ENCODE results near the gene STK11.

Gene STK11

GRCh38 chr19:1253514-1254080 lies 48.0 kb downstream of the STK11 start:
- TF ChIP-seq, protein P1, sequence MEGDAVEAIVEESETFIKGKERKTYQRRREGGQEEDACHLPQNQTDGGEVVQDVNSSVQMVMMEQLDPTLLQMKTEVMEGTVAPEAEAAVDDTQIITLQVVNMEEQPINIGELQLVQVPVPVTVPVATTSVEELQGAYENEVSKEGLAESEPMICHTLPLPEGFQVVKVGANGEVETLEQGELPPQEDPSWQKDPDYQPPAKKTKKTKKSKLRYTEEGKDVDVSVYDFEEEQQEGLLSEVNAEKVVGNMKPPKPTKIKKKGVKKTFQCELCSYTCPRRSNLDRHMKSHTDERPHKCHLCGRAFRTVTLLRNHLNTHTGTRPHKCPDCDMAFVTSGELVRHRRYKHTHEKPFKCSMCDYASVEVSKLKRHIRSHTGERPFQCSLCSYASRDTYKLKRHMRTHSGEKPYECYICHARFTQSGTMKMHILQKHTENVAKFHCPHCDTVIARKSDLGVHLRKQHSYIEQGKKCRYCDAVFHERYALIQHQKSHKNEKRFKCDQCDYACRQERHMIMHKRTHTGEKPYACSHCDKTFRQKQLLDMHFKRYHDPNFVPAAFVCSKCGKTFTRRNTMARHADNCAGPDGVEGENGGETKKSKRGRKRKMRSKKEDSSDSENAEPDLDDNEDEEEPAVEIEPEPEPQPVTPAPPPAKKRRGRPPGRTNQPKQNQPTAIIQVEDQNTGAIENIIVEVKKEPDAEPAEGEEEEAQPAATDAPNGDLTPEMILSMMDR (conservative IDR thresholded peaks at IDR 0.05; ENCODE audit: control insufficient read depth, insufficient read depth, low read depth, low read length) = no peak
- H3K4me3 ChIP-seq (ENCODE audit: control insufficient read depth, low read depth, low read length) = peak overlapping the region; percentile 39
- DNase-seq (ENCODE audit: low read depth) = no peak

- H3K4me3 ChIP-seq (ENCODE audit: control insufficient read depth, low read depth, low read length) = peak overlapping the region; percentile 39
- TF ChIP-seq, protein P1 (conservative IDR thresholded peaks at IDR 0.05; ENCODE audit: control insufficient read depth, insufficient read depth, low read depth, low read length) = no peak
- DNase-seq (ENCODE audit: low read depth) = peak; percentile 56
Observed at GRCh38 chr19:1254081-1254527, 48.5 kb downstream of the STK11 start.

DNA sequence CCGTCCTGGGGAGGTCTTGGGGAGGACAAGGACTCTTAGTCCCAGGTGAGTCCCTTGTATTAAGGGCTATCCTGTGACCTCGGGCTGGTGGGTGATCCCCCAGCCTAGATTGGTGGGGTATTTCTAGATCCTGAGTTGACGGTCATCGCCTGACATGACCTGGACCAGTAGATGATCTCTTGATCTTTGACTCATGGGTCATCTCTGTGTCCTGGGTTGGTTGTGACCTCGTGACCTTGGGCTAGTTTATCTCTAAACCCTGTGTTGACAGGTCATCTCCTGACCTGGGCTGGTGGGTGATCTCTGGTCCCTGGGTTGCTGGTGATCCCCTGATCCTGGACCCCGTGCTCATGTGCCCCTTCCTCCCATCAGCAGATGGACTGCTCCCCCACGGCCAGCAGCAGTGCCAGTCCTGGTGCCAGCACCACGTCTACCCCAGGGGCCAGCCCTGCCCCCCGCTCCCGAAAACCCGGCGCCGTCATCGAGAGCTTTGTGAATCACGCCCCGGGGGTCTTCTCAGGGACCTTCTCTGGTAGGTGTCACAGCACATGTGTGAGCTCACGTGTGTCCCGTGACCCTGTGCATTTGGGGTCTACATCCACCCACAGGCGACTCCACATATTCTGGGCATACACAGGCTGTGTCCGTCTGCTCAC lies 49.1 kb downstream of the STK11 start:
- TF ChIP-seq, protein P1 (conservative IDR thresholded peaks at IDR 0.05; ENCODE audit: control insufficient read depth, insufficient read depth, low read depth, low read length) = no peak
- no peak for DNase-seq (ENCODE audit: low read depth)
- H3K4me3 ChIP-seq (ENCODE audit: control insufficient read depth, low read depth, low read length) = no peak overlapping the region

GRCh38 chr19:1255186-1256161 lies 49.9 kb downstream of the STK11 start:
- no peak overlapping the region for H3K4me3 ChIP-seq (ENCODE audit: control insufficient read depth, low read depth, low read length)
- DNase-seq (ENCODE audit: low read depth) = no peak
- TF ChIP-seq, protein P1 (conservative IDR thresholded peaks at IDR 0.05; ENCODE audit: control insufficient read depth, insufficient read depth, low read depth, low read length) = no peak

DNA sequence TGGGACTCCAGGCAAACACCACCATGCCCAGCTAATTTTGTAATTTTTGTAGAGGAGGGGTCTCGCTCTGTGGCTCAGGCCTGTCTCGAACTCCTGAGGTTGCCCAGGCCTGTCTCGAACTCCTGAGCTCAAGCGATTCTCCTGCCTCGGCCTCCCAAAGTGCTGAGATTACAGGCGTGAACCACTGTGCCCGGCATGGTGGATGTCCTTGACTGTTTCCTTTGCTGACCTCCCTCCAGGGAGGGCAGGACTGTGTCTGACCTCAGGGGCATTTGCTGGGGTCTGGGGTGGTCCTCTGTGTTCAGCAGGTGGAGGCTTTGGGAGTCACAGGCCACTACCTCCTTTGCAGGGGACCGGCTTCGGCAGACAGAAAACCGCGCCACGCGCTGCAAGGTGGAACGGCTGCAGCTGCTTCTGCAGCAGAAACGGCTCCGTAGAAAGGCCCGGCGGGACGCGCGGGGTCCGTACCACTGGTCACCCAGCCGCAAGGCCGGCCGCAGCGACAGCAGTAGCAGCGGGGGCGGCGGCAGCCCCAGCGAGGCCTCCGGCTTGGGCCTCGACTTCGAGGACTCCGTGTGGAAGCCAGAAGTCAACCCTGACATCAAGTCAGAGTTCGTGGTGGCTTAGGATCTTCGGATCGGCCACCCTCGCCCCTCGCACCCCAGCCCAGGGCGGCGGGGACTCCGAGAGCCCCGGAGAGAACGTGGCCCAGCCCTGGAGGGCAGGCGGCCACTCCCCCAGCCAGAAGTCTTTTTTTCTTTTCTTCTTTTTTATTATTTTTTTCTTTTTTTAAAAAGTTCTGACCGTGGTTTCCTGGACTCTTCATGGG lies 51.3 kb downstream of the STK11 start:
- H3K4me3 ChIP-seq (ENCODE audit: control insufficient read depth, low read depth, low read length) = no peak overlapping the region
- no peak for DNase-seq (ENCODE audit: low read depth)
- TF ChIP-seq, protein P1 (conservative IDR thresholded peaks at IDR 0.05; ENCODE audit: control insufficient read depth, insufficient read depth, low read depth, low read length) = no peak
